GM21786 (cell line): ENCODE measurements around the gene KRT85.
"Not testable (repeated sequence)": the region's sequence is repeated elsewhere in the genome, so short reads cannot be mapped to it uniquely, and the experiment has no call there.

Experiments
- ATAC-seq: cut with Tn5 transposase; IDR thresholded peaks from one replicate; pipeline ENCODE4 v1.9.1; 2021; ENCODE audit not compliant: unreplicated experiment

KRT85 gene

DNA sequence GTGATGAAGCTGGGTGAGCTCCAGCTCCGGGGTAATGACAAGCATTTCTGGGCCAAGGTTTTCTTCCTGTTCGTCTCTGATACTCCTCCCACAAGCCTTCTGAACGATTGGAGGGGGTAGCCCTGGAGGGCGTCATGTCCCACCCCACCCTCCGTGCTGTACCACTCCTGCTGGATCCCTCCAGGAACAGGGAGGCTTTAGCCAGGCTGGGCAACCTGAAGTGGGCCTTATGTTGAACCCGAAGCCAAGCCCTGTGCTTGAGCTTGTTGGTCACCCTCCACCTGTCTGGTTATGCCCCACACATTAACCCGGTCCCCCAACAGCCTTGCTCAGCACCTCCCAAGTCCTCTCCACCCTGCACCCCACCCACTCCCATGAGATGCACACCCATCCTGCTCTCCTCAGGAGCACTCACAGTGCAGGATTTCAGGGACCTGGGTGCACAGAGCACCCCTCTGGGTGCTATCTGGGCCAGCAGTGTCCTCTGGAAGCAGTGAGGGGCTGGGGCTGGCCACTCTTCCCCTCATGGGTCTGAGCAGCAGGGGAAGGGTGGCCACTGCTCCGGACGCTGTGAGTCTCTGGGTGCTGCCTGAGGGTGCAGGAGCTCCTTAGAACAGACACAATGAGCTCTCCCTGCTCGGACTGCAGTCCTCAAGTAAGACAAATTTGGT lies 39.3 kb downstream of the KRT85 start:
- ATAC-seq, result no peak

DNA sequence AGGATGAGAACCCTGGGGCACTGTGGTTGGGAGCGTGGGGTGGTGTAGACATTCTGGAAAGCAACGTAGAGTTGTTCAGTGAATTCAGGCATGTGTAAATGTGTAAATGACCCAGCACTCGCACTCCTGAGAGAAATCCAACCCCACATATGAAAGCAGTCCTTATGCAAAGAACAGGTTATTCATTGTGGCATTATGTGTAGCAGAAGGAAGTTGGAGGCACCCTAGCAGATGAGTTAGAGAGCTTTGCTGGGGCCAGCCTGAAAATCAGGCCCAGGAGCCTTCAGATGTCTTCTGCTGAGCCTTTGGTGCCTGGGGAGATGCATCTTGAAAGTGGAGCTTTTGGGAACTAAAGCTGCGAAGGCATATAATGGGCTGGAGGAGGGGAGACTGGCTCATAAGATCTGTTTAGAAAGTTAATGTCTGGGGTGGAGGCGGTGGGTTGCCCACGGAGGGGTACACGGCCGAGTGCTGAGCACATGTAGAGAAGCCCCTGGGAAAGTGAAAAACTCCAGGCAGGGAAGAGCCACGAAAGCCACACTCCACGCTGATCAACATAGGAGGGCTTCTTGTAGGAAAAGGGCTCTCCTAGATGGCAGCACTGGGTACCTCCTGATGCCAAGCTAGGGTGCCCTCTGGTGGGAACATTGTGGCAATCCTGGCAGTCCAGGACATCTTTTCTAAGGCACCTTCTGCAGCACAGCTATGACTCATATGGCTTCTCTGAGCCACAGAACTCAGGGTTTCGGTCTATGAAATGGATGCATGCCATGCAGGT lies 40.0 kb downstream of the KRT85 start:
- peak; percentile 96 for ATAC-seq

DNA sequence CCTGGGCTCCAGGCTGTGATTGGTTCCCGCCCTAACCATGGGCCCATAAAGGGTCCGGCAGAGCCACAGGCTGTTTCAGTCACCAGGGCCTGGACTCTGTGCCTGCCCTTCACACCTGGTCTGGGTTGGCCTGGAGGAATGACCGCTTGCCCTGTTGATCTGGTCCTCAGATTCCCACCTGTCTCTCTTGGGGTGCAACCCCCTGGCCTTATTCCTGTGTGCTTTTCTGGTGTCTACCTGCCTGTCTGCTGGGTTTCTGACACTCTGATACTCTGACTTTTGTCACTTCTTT lies 43.2 kb downstream of the KRT85 start:
- ATAC-seq, result no peak

DNA sequence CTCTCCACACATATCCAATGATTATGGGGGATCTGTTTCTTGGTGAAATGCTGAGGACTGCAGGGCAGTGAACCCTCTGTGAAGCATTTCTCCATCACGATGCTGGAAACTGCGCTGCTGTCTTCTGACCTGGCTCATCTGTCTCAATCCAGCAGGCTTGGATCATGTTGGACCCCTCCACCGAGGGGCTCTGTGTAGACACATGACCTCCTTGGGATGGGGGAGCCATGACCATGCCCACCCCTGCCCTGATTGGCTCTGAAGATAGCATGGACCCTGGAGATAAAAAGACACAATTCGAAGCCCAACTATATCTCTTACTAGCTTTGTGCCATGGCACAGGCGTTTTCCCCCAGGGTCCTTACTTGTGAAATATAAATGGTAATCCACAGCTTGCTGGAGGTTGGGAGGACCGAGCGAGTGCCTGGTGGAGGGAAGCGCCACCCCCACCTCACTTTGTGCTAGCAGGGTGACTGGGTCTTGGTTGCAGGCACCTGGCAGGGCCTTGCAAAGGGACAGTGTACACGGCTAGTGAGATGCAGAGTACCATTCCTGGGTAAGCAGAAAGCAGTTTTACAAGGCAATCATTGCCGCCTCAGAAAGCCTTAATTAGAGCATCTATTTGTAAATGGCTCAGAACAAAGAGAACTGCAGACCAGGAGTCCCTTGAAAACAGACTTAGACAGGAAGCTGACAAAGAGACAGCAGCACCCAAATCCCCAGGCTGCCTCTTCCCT lies 43.7 kb downstream of the KRT85 start:
- ATAC-seq, result no peak

DNA sequence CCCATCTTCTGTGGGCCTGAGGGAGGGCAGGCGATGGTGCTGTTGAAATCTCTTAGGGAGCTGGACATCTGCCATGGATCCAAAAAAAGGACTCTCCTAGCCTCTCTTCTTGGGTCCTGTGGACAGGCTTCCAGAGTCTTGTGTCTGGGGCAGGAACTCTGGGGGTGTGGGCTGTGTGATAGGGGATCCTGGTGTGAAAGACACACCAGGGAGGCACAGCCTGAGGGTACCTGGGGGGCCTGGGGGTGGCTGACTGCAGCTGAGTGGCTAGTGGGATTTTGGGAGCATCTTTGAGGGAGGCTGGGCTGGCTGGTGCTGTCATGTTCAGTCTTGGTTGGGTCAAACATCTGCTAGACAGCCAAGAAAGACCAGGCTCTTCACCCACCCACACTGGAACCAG lies 44.3 kb downstream of the KRT85 start:
- ATAC-seq, result no peak

DNA sequence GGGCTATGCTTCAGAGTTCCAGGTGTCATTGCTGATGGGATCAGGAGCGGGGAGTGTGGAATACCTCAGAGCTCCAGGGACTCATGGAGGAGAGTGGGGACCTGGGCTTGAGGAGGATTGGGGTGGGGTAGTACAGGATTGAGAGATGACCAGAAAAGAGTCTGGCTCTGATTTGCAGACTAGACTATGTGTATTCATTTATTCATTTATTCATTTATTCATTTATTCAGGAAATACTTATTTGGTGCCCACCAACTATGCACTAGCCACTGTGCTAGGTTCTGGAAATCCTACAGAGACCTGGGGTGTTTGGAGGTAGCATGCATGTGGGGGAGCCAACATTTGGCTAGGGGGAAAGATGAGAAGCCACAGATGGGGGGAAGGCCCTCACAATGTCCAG lies 45.2 kb downstream of the KRT85 start:
- no peak for ATAC-seq

DNA sequence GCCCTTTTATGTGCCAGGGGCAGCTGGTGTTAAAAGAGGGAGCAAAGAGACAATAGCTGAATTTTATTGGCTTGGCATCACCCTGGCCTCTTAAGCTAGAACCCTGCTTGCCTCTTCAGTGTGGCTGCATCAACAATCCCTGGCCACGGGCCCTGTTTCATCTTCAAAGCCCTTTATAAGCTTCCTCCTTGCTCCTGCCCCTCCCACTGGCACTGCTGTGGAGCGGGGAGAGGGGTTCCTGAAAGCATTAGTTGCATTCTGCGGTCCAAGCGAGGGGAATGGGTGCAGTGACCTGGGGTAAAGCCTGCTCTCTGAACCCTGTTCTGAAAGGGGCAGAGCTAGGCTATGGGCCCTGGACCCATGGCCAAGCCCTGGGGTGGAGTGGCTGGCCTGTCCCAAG lies 45.9 kb downstream of the KRT85 start:
- no peak for ATAC-seq

DNA sequence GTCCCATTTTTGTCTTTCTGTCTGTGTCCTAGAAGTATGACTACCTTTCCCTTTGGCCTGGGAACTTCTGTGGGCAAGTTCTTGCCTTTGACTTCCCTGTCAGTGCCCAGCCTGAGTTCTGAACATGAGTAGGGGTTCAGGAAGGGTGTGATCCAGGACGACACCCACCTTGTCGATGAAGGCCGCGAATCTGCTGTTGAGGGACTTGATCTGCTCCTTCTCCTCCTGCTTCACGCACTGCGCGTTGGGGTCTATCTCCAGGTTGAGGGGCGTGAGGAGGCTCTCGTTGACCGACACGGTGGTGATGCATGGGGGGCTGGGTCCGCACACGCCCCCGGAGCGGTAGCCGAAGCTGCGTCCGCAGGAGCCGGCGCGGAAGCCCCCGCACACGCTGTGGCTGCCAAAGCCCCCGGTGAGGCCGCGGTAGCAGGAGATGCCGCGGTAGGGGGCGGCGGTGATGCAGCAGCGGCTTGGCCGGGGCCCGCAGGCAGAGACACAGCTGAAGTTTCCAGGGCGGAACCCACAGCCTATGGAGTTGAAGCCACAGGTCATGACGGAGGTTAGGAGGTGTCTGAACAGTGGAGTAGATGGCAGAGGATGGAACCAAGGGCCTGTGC lies 46.4 kb downstream of the KRT85 start, which contains the start of gene KRT83:
KRT83 (minus strand) TSS at position 615 of the 617 bp plus-strand sequence; CDS start at position 552, 63 bp downstream.
- no peak for ATAC-seq

DNA sequence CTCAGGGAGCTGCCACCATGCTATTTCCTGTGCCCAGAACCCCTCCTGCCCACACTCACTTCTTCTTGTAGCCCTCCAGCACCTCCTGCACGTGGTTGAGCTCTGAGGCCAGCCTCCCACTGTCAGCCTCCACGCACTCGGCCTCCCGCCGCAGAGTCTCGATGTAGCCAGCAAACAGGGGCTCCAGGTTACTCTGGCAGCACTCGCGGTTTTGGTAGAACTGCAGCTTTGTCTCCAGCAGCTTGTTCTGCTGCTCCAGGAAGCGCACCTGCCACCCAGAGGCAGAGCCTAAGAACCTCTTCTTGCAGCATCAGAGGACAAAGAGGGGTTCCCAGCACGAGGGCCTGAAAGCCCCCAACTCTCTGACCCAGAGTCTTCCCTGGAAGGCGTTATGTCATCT lies 48.2 kb downstream of the KRT85 start:
- ATAC-seq, result no peak

DNA sequence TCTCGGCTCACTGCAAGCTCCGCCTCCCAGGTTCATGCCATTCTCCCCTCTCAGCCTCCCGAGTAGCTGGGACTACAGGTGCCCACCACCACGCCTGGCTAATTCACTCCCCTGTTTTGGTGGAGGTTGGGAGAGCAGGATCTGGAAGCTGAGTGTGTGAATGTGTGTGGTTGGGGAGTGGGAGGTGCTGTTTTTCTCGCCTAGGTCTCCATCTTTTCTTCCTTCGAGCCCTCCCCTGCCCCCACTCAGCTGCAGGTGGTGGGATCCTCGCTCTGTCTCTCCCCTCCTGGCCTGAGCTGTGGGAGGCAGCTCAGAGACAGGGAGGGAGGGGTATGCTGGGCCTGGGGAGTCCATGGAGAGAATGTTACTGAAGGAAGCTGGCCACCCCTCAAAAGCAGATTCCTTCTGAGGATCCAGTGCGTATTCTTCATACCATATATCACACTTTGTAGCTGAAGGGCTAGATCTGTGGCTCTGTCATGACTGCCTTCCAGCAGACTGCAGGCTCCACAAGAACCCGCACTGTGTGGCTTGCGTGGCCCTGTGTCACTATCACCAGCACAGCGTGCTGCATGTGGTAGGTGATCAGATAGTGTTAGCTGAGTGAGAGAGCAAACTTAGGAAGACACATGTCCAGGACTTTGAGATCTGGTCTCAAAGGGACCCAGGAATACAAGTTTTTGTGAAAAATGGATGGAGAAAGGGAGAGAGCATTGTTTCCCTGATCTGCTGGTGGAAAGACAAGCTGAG lies 48.9 kb downstream of the KRT85 start:
- ATAC-seq, result no peak

DNA sequence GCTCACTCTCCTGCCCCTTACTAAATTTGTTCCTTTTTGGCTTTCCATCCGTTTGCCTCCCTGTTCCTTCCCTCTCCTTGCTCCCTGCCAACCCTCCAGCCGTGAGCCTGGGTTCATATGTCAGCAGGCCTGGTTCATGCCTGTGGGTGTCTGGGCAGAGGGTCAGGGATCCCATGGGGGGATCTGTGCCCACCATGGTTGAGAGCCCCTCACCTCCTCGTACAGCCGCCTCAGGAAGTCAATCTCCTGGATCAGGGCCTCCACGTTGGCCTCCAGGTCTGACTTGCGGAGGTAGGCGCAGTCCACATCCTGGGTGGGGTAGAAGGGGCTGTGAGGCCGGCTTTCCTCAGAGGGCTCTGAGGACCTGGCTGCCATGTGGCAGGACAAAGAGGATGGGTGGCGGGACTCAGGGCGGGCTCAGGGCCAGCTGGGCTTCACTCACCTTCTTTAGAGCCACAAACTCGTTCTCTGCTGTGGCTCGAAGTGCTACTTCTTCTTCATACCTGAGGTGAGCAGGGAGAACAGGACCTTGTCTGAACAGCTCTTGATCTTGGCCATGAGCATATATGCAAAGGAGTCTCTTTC lies 49.7 kb downstream of the KRT85 start:
- ATAC-seq, result no peak

DNA sequence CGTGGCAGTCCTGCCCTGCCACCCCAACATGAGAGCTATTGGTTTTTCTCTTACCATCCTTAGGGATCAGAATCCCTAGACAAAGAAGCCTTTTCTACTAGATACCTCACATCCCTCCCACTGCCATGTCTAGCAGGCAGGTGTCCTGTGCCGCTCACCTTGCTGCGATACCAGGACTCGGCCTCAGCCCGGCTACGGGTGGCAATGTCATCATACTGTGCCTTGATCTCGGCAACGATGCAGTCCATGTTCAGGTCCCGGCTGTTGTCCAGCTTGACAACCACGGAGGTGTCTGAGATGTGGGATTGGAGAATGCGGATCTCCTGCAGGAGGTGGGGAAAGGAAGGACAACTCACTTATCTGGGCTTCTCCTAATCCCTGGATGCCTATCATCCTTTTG lies 50.6 kb downstream of the KRT85 start:
- no peak for ATAC-seq

DNA sequence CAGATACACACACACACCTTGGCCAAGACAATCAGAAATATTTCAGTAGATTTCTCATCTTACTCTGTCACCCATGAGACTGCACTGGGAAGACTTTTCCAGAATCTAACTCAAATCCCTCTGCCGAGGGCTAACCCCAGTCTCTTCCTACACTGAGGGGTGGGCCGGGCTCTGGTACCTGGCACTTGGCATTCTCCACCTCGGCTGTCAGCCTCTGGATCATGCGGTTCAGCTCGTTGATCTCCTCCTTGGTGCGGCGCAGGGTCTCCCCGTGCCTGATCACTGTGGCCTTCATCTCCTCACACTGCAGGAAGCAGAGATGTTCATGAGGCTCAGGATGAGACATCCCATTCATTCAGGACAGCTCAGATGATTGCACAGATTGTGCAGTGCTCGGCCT lies 51.0 kb downstream of the KRT85 start:
- no peak for ATAC-seq

DNA sequence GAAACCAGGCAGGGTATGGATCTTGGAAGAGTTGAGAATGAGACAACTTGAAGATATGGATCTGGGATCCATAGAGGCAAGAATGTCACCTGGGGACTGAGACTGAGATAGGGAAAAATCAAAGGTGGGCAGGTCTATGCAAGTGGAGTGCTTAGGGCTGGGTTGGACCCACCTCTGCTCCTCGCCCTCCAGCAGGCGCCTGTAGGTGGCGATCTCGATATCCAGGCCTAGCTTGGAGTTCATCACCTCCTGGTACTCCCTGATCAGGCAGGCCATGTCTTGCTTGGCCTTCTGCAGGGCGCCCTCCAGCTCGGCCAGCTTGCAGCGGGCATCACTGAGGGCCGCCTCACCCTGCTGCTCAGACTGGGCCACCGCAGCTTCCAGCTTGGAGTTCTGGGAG lies 51.6 kb downstream of the KRT85 start:
- ATAC-seq, result not testable (repeated sequence)

DNA sequence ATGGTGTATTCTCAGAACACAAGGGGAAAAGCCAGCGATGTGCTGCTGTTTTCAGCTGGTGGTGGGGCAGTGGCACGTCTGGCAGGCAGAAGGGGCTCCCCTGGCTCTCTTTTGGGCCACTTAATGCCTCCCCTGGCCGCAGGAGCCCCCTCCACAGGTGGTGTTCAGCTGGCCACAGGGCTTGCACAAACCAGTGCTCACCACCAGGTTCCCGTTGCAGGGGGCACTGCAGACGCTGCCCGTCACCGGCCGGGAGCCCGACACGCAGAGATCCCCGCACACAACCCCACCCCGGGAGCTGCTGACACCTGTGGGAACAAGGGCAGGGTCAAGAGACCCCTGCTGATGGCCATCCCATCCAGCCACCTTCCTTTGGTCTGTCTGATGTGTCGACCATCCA lies 52.8 kb downstream of the KRT85 start:
- ATAC-seq, result no peak

DNA sequence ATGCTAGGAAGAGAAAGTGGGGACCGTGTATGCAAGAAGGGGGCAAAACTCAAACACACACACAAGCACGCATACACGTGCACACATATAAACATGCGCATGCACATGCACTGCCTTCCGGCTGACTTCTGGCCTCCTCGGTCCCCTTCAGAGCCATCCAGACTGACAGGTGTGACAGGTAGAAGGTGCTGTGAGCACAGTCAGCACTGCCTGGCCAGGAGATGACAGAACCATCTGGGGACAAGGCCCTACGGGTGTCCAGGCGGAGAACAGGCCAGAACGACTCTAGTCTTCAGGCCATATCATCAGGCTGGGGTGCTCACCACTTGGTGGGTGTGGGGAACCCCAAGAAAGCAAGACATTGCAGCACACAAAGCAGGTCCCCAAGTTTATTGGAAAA lies 53.4 kb downstream of the KRT85 start:
- ATAC-seq, result no peak

DNA sequence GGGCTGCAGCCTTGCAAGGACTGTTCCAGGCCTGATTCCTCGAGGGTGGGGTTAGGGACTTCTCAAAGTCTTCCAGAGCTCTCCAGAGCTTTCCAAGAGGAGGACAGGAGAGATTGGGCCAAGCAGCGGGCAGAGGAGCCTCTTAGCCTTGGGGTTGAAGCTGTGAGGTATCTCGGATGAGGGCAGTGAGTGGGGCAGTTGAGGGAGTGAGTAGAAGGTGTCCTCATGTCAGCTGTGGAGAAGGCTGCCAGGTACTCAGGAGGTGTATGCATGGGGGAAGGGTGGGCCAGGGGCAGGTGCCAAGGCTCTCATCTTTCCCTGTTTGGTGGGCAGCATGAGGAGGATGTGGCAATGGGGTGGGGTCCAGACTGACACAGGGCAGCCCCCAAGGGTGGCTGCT lies 53.8 kb downstream of the KRT85 start:
- ATAC-seq, result no peak

DNA sequence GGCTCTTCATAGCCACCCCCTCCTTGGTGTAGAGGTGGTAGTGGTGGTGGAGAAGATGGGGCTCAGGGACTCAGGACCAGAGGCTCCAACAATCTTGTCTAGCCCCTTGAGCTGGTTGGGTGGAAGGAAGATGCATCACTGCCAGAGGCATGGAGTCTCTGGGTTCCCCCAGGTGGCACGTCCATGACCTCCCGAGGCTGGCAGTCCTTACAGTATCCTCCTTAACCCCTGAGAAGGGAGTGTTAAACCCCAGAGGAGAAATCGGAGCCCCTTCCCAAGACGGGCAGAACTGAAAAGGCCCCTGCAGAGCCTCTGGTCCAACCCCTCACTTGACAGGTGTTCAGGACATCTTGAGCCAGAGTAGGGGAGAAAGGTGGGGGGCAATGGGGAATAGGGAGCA lies 55.2 kb downstream of the KRT85 start:
- no peak for ATAC-seq

DNA sequence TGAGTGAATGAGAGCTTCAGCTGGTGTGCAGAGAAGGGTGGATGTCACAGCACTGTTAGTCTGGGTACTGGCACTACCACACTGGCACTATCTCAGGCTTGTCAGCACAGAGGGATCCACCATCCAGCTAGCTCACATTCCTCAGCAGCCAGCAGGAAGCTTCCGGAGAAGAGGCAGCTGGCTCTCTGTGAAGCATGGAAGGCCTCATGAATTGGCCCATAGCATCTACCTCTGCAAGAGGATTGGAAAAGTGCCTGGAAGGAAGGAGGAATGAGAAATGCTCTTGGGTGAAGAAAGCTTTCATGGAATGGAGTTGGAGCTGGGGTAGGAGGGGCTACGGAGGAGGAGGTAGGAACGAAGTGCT lies 56.0 kb downstream of the KRT85 start:
- no peak for ATAC-seq

DNA sequence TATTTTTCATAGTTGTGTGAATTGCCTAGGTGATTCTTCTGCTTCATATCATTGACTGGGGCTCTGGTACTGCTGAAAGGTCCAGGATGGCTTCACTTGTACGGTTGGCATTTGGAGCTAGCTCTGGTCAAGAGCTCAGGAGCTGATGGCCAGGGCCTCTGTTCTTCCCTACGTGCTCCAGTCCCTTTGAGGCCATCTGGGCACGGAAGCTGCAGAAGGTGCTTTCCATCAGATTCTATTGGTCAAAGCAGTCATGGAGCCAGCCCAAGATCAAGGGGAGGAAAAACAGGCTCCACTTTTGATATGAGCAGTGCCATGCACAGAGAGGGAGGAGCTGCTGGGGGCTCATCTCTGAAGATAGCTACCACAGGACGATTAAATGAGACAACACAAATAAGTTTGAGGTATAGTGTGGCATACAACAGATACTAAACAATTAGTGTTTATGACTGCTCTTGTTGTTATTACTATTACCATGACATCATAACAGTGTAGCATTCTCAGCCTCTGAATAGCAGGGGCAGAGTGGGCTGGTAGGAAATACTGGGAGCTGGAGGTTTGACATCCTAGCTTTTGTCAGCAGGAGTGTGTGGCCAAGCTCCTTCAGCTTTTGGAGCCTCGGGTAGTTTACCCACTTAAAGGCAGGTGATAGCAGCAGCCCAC lies 56.5 kb downstream of the KRT85 start:
- no peak for ATAC-seq
